HG02884 (cell line): ENCODE results near the gene CTRB2.
"Not testable (repeated sequence)": the region's sequence is repeated elsewhere in the genome, so short reads cannot be mapped to it uniquely, and the experiment has no call there.

ENCODE experiments used
- ATAC-seq: cut with Tn5 transposase; IDR thresholded peaks from one replicate; pipeline ENCODE4 v1.9.1; 2021; ENCODE audit warnings: mild to moderate bottlenecking, moderate library complexity; ENCODE audit not compliant: unreplicated experiment

The CTRB2 gene

DNA sequence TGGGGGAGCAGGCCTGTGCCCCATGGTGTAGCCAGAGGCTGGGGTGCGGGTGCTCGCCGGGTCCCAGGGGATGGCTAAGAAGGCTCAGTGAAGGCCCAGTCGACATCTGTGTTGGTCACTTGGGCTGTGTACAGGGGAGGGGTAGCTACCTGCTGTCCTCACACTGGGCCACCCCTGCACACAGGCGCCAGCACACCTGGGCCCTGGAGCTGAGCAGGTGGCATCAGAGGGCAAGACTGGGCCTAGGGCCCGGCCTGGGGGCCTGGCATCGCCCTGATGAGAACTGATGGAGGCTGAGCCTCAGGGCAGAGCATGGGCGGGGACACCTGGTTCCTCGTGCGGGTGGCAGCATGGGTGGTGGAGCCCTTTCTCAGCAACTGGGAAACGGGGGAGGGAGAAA is 870 bp upstream of the CTRB2 start:
- ATAC-seq = no peak

DNA sequence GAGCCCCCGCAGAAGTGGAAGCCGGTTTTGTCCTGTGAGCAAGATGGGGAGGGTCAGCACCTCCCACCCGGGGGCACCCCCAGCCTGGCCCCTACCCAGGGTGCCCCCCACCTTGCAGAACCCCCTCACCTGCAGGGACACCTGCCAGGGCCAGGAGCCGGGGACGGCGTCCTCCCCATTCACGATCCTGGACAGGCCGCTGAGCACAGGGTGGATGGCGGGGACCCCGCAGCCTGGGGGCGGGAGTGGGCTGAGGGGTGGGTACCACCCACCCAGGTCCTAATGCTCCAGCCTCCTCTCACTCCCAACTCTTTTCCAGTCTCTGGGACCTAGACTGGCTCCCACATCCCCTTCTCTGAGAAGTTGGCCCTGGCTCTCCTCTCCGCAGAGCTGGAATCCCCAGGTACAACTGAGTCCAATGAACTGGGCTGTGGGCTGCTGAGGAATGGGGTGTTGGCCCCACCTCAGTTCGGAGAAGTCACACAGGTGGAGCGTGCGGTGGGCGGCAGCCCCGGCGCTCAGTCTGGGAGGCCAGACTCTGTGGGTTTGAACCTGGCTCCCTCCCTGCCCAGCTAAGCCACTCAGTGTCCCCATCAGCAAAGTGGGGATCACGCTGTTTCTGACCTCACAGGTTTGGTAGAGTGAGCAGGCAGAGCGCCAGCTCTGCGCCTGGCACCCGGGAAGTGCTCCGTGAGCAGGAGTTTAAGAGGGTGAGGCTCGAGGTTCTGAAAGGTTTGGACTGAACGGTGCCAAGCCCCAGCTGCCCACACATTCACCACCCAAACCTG is 806 bp downstream of the CTRB2 start:
- peak; percentile 22 for ATAC-seq

DNA sequence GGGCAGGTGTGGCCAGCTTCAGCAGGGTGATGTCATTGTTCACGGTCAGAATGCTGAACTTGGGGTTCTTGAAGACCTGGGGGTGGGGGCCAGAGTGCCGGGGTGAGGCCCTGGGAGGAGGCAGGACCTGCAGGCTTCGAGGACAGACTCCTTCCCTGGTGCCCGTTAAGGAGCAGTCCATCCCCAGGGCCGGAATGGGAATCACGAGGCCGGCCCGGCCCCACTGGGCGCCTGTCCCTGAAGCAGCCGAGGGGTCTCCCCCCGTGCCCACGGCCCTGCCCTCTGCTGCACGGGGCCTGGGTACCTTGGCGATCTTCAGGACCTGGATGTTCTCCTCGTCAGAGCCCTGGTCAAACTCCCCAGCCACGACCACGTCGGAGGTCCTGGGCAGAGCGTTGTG is 1.5 kb downstream of the CTRB2 start:
- ATAC-seq = not testable (repeated sequence)

DNA sequence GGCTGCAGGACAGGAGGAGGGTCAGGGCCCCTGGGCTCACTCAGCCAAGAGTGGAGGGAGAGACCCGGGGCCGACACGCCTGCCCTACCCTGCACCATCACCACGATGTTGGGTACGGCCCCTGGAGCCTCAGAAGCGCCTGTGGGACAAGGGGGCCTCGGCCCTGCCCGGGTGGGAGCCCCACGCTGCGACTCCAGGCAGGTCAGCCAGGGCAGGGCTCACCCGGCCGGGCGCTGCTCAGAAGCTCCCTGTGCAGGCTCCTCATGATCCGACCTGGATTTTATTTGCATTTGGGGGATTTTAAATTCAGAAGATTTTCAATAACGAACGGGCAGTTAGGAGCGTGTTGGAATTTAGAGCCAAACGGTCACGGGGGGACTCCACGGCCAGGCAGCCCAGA is 2.1 kb downstream of the CTRB2 start:
- not testable (repeated sequence) for ATAC-seq

DNA sequence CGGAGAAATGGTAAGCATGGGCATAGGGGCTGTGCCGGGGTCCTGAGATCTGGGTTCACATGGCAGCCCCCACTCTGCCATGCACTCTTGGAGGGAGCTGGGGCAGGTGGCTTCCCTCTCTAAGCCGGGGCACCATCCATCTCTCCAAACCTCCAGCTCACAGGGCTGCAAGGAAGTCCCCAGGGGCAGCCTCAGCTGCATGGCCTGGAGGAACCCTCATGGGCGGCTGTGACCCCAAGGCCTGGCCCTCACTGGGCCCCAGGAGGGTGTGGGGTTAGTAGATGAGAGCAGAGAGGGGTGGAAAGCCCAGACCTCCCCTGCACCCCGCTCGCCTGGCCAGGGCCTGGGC is 2.6 kb downstream of the CTRB2 start:
- ATAC-seq = no peak

DNA sequence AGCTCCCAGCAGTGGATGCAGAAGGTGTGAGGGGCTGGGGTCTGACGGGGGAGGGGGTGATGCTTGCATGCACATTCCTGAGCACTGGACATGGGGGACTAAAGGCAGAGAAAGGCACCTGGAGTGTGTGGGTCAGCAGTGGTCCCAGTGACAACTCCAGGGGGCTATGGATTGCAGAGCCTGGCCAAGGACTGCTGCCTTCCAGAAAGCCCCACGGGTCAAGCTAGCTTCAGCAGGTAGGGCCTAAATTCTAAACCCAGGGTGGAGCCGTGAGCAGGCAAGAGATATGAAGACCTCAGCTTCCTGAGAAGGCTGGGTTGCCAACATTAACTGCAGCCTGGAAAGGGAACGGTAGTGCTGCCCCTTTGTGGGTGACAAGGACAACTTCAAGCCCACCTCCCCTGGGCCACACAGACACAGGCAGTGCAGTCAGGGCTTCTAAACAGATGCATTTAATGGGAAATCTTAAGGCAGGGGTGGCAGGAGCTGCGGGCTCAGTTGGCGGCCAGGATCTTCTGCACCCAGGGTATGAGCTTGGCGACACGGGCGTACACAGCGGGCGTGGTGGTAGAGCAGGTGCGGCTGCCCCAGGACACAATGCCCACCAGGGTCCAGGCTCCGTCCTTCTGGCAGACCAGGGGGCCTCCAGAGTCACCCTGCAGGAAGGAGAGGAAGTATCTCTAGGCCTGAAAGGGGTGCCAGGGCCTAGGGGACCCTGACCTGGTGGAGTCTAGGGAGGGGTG is 3.1 kb downstream of the CTRB2 start:
- ATAC-seq = no peak

DNA sequence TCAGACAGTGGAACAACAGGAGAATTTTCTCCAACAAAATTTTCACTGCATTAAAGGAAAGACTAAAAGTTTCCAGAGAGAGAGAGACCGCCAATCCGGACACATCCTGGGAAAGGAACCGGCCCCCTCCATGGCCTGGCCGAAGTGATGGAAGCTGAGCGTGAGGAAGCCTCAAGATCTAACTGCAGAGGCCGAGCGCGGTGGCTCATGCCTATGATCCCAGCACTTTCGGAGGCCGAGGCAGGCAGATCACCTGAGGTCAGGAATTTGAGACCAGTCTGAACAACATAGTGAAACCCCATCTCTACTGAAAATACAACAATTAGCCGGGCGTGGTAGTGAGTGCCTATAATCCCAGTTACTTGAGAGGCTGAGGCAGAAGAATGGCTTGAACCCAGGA is 3.9 kb downstream of the CTRB2 start:
- ATAC-seq = no peak

DNA sequence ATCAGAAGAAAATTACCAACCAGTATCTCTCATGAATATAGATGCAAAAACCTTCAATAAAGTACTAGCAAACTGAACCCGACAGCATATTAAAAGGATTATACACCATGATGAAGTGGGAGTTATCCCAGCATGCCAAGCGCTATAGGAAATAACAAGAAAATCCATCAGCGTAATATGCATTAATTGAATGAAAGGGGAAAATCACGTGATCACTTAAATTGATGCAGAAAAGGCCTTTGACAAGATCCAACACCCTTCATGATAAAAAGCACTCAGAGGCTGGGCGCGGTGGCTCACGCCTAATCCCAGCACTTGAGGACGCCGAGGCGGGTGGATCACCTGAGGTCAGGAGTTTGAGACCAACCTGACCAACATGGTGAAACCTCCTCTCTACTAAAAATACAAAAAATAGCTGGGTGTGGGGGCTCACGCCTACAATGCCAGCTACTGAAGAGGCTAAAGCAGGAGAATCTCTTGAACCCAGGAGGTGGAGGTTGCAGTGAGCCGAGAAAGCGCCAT is 4.8 kb downstream of the CTRB2 start:
- ATAC-seq = no peak

DNA sequence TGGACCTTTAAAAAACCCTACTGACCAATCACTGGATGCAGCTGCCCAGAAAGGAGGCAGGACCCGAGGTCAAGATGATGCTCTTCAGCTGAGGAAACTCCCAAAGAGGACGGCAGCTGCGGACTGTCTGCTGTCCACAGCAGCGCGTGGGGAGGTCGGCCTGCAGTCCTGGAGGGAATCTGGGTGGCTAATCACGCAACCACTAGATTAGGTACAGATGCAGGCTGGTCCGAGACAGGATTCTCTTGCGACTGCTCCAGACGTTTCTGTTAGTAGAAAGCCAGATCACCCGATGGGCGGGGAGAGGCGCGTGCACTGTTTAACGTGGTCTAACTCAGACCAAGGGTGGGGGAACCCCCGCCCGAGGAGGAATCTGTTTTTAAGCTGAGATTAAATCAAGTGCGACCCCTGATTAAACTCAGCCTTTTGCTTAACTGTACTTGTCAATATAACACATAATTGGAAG is 8.8 kb downstream of the CTRB2 start:
- no peak for ATAC-seq

DNA sequence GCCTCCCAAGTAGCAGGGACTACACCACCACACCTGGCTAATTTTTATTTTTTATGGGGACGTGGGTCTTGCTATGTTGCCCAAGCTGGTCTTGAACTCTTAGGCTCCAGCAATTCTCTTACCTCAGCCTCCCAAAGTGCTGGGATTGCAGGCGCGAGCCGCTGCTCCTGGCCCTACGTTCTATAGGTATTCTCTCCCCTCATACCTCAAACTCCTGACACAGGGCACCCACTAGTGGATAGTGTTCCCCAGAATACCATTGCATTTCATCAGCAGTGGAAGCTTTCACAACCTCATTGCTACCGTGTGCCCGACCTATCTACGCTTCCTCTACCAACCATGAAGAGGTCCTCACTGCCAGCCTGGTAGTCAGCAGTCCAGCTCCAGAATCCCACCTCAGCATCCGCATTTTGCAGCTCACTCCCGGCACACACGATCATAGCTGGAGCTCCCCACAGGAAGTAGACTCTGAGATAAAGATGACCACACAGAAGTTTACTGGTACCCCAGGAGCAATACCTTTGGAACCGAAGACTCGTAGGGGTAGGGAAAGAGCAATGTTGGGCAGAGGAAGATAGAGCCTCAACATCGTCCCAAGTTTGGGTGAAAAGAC is 9.3 kb downstream of the CTRB2 start:
- ATAC-seq = no peak

DNA sequence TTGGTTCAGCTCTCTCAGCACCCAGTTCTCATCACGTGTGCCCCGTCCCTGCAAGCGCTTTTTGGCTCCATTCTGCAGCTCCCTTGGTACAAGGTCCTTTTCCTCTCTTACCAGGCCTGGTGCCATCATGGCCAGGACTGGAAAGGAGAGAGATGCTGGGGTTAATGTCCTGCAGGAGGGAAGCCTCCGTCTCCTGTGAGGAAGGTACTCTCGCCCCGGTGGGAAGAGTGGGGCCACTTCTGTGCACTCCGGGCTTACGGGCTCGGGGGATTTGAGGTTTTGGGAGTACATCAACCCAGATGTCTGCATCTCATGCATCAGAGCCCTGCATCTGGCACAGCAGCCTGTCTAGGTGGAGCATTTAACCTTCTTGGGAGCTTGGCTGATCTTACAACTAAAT is 10.1 kb downstream of the CTRB2 start:
- no peak for ATAC-seq

DNA sequence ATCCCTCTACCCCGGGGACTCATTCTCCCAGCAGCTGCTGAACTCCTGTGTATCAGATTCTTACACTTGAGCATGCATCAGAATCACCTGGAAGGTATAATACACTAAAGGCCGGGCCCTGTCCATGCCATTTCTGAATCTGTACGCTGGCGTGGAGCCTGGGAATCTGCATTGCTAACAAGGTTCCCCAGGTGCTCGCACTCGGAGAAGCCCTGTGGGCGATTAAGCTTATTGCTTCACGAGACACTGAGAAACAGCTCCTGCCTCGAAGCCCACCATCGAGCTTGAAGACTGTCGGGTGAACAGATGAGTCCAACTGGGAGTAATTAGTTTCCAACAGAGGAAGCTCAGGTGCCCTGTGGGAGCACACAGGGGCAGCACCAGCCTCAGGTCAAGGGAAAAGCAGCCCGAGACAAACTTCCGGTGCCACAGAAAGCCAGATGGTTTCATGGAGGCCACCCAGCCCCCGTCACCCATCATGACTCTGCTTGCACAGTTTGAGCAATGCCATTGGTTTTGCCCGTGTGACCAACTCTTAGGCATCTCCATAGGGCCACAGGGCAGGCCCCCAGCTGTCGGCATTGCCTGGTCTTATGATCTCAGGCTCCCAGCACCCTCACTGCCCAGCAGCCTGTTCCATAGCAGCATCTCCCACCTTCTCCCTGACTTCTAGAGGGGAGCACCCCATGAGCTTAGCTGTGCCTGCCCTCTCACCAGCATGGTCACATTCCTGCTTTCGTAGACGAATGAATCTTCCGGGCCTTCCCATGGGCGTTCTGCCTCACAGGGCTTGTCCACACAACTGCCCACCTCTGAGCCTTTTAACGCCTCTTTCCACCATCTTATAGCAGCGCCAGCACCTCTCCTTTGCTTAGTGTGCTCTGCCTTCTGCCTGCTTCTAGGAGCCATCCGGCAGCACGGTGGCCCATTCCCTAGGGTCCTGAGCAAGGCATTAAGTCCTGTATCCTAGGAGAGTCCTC is 10.9 kb downstream of the CTRB2 start:
- ATAC-seq = no peak

DNA sequence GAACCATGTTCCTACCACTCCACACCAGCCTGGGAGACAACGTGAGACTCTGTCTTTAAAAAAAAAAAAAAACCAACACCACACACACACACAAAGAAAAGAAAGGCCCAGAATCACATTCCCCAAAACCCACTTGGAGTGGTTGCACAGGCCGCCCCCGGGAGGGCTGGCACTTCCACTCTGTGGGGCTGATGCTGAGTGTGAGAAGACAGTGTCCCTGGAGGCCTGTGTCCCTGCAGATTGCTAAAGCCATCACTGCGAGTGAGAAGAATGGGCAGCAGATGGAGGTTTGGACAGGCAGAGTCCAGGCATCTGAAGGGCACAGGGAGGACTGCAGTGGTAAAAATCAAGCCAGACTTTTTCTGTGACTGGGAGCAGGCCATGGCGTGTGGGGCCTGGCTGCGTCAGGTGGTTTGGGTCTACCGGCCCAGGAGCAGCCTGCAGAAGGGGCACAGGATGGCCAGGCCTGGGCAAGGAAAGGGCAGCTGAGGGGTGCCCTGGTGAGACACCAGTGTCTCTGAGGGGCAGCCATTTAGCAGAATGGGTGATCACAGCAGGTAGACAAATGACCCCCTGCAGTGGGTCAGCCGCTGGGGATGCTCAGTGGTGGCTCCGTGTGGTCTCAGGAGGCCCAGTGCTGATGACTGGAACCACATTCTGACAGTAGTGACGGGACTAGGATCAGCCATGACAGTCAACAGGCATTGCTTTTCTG is 13.1 kb downstream of the CTRB2 start:
- ATAC-seq = no peak

DNA sequence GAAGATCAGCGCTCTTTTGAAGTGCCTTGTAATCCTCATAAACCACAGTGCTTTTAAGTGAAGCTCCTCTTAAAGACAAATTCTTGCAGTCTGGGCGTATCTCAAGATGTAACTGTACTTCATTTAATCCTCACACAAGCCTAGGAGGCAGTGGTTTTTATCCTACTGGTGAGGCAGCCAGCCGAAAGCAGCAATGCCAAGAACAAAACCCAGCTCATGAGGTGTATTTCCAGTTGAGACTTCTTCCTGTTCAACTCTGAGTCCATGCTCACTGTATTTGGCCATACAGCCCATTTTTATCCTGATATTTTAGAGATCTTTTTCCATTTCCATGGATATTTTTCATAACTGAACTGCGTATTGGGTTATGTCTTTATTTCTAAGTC is 13.7 kb downstream of the CTRB2 start:
- no peak for ATAC-seq

DNA sequence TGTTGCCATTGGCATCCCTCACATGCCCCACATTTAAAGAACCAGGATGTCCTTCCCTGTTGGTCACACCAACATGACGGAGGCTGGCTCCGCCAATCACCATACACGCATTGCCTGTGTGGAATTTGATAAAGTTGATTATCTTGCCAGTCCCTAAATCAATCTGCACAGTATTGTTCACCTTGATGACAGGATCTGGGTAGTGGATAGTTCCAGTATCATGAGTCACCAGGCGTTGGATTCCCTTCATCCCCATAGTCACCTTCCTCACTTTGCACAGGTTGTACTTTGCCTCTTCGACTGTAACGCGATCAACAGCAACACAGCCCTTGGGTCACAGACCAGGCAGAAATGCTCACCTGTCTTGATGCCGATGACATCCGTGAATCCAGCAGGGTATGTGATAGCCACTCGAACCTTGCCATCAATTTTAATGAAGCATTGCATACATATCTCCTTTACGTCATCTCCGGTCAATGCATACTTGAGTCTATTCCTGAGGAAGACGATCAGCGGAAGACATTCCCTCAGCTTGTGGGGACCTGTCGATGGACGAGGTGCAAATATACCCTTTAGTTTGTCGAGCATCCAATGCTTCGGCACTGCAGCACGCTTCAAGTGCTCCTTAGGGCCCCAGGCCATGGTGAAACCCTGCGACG is 14.2 kb downstream of the CTRB2 start:
- no peak for ATAC-seq

DNA sequence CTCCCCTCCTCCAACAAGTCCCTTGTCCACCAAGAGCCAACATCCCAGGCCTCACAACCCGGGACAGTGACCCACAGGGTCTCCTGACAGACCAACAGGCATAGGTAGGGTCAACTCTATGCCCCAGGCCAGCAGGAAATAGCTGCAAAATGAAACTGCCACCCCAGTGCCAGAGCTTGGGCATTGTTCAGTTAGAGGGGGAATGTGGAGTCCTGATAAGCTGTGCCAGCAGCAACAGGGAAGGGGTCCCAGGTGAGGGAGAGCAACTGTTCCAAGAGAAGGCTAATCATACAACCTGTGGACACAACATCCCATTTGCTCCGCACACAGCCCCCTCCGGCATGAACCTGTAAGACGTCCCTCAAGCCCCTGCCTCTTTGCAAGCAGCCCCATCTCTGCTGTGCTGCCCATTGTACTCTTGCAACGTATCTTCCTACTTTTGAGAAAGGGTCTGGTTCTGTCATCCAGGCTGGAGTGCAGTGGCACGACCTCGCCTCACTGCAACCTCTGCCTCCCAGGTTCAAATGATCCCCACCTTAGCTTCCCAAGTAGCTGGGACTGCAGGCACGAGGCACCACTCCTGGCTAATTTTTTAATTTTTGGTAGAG is 17.2 kb downstream of the CTRB2 start:
- no peak for ATAC-seq

DNA sequence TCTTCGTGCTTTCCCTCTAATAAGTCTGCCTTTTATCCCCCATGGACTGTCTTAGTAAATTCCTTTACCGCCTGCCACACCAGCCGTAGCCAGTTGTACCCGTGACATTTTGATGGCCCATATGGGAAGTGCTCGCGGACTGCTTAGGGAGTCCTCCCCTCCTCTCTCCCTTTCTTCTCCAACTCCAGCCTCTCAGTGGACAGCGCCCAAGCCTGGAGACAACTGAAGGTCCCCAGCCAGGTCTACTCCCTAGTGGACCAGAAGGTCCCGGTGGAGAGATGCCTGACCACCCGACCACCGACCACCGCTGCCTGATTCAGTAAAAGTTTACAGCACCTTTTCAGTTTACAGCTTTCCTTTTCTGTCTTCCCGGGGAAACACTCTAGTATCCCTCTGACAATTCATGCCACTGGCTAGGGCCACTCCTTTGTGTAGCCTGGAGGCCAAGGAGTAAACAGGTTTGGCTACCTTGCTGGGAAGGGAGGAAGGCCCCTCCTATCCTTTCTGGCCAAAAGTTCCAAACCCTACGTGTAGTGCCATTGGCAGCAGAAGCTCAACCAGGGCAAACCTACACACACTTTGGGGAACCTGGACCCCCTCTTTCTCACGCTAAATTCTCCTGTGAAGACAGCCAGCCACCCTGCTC is 18.0 kb downstream of the CTRB2 start:
- ATAC-seq = no peak

DNA sequence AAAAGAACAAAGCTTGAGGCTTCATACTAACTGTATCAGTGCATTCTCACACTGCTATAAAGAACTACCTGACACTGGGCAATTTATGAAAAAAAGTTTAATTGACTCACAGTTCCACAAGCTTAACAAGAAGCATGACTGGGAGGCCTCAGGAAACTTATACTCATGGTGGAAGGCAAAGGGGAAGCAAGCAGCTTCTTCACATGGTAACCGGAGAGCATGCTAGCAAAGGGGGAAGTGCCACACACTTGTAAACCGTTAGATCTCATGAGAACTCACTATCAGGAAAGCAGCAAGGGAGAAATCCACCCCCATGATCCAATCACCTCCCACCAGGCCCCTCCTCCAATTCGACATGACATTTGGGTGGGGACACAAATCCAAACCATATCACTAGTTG is 25.3 kb downstream of the CTRB2 start:
- no peak for ATAC-seq

DNA sequence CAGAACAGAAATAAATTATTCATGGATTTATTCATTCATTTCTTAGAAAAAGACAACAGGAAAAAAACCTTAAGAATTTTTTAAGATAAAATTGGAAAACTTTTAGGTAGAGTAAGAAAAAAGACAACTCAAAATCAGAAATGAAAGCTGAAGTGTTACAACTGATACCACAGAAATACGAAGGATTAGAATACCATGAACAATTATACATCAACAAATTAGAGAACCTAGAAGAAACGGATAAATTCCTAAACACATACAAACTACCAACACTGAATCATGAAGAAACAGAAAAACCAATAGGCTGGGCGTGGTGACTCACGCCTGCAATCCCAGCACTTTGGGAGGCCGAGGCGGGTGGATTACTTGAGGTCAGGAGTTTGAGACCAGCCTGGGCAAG is 27.8 kb downstream of the CTRB2 start:
- no peak for ATAC-seq
